Peyer's patch (tissue), 4 donors: Measurements from ENCODE around the gene CLDN6. TPM values are rescaled to one million over a fixed set of nuclear protein-coding genes. Genes with fewer than 3 reads are reported as not detected.
A peak's percentile ranks its signal among the peaks of the same experiment; 100 is the strongest.

ENCODE experiments used
- DNase-seq, 3 donors: peaks; one replicate each; pipeline ENCODE4 v3.0.0-alpha.2; 2017 to 2019
- H3K27ac ChIP-seq, 4 donors: fragments of 200-600 bp; sonication (generic); one replicate each; pipeline ENCODE4 v1.5.1; 2016 to 2019
- H3K27me3 ChIP-seq, 2 donors: fragments of 200-600 bp; sonication (generic); one replicate each; pipeline ENCODE4 v1.5.1; 2019
- H3K36me3 ChIP-seq, 3 donors: fragments of 200-600 bp; sonication (generic); one replicate each; pipeline ENCODE4 v1.5.1; 2016 to 2019
- H3K4me1 ChIP-seq, 4 donors: fragments of 200-600 bp; sonication (generic); one replicate each; pipeline ENCODE4 v1.5.1; 2016 to 2019
- H3K4me3 ChIP-seq, 4 donors: fragments of 200-600 bp; sonication (generic); 1 replicate in 3 of 4; 2 replicates in 1 of 4; pipeline ENCODE4 v1.5.1; 2016 to 2019; ENCODE audit warnings: mild to moderate bottlenecking in 1 of 4
- H3K9me3 ChIP-seq, 4 donors: fragments of 200-600 bp; sonication (generic); one replicate each; pipeline ENCODE4 v1.5.1; 2016 to 2019; ENCODE audit warnings: mild to moderate bottlenecking in 1 of 4
- CTCF ChIP-seq, 6 experiments: fragments of 450-650 bp in 4 of 6; fragments of 200-600 bp in 2 of 6; sonication (generic) in 1 of 6; IDR thresholded peaks; one replicate each; pipeline ENCODE4 v1.5.1; 2017 to 2019; ENCODE audit warnings: antibody characterized with exemption in 6 of 6, mild to moderate bottlenecking in 3 of 6, moderate library complexity in 1 of 6
- POLR2A ChIP-seq, 2 donors: fragments of 450-650 bp; IDR thresholded peaks; one replicate each; pipeline ENCODE4 v1.5.1; 2017; ENCODE audit warnings: antibody characterized with exemption in 2 of 2, mild to moderate bottlenecking in 2 of 2, moderate library complexity in 2 of 2
- total RNA-seq, 4 donors: library from RNA; depleted of rRNA; stranded (reverse); fragments of >200 nt; gene quantifications; one replicate each; pipeline ENCODE4 v1.1.0, GENCODE V29; 2016

Gene CLDN6
- total RNA-seq, 4 donors from 2014 or later, result not detected

GRCh38 chr16:2973605-2974318 is 44.2 kb downstream of the CLDN6 start:
- TF ChIP-seq CTCF (IDR thresholded peaks at IDR 0.05) (no peak), POLR2A (IDR thresholded peaks at IDR 0.05) (no peak)
- H3K4me1 ChIP-seq, result peaks cover 0 to 13% (median 4%) of the 10 kb centered on the region in 4 donors
- no peak overlapping the region for H3K27ac ChIP-seq
- H3K4me3 ChIP-seq, result no peak overlapping the region
- H3K9me3 ChIP-seq, result no peaks in the 10 kb centered on the region
- no peaks in the 10 kb centered on the region for H3K27me3 ChIP-seq
- no peak for DNase-seq
- H3K36me3 ChIP-seq, result no peaks in the 10 kb centered on the region

- H3K4me3 ChIP-seq, result no peak overlapping the region
- H3K27ac ChIP-seq, result no peak overlapping the region
- H3K4me1 ChIP-seq, result peaks cover 4 to 18% (median 10%) of the 10 kb centered on the region in 4 donors
- TF ChIP-seq POLR2A (IDR thresholded peaks at IDR 0.05) (no peak), CTCF (IDR thresholded peaks at IDR 0.05) (no peak)
- DNase-seq, result no peak
- H3K27me3 ChIP-seq, result no peaks in the 10 kb centered on the region
- no peaks in the 10 kb centered on the region for H3K36me3 ChIP-seq
- no peaks in the 10 kb centered on the region for H3K9me3 ChIP-seq
Measured at GRCh38 chr16:2973093-2973492, 44.9 kb downstream of the CLDN6 start.

GRCh38 chr16:2971985-2972784 is 45.8 kb downstream of the CLDN6 start:
- no peak overlapping the region for H3K4me3 ChIP-seq
- TF ChIP-seq CTCF (IDR thresholded peaks at IDR 0.05) (no peak), POLR2A (IDR thresholded peaks at IDR 0.05) (no peak)
- no peaks in the 10 kb centered on the region for H3K9me3 ChIP-seq
- peaks cover 4 to 26% (median 15%) of the 10 kb centered on the region in 4 donors for H3K4me1 ChIP-seq
- peaks cover 8% of the 10 kb centered on the region in 2 donors for H3K27me3 ChIP-seq
- no peak for DNase-seq
- H3K36me3 ChIP-seq, result no peaks in the 10 kb centered on the region
- no peak overlapping the region for H3K27ac ChIP-seq

- peaks cover 8 to 16% of the 10 kb centered on the region in 2 donors for H3K27me3 ChIP-seq
- TF ChIP-seq CTCF (IDR thresholded peaks at IDR 0.05) (no peak), POLR2A (IDR thresholded peaks at IDR 0.05) (no peak)
- H3K9me3 ChIP-seq, result no peaks in the 10 kb centered on the region
- H3K36me3 ChIP-seq, result no peaks in the 10 kb centered on the region
- H3K27ac ChIP-seq, result no peak overlapping the region
- H3K4me3 ChIP-seq, result no peak overlapping the region
- DNase-seq, result no peak
- peaks cover 4 to 33% (median 22%) of the 10 kb centered on the region in 4 donors for H3K4me1 ChIP-seq
Measured at GRCh38 chr16:2971134-2971984, 46.6 kb downstream of the CLDN6 start.

- no peak for DNase-seq
- H3K4me3 ChIP-seq, result peak overlapping the region in 3 of 4 donors; percentile 72 to 94 (median 80)
- peaks cover 4 to 40% (median 23%) of the 10 kb centered on the region in 4 donors for H3K4me1 ChIP-seq
- H3K27me3 ChIP-seq, result peaks cover 8 to 23% of the 10 kb centered on the region in 2 donors
- peak overlapping the region in 1 of 4 donors; percentile 71 for H3K27ac ChIP-seq
- H3K36me3 ChIP-seq, result no peaks in the 10 kb centered on the region
- H3K9me3 ChIP-seq, result no peaks in the 10 kb centered on the region
- TF ChIP-seq POLR2A (IDR thresholded peaks at IDR 0.05) (no peak), CTCF (IDR thresholded peaks at IDR 0.05) (no peak)
Measured at GRCh38 chr16:2970563-2970962, 47.4 kb downstream of the CLDN6 start.
